Measurements from ENCODE around the gene AMPH. TPM values are rescaled to one million over a fixed set of nuclear protein-coding genes. Genes with fewer than 3 reads are reported as not detected.

Gene AMPH
- total and polyA plus RNA-seq, 9 of the 15 experiments (the other 6 are each of a cell fraction or from before 2014, with no cell fraction given), result 0.03 to 0.35 TPM; not detected in 7

GRCh38 chr7:38383281-38383680 is 247.9 kb downstream of the AMPH start:
- no peaks in the 10 kb centered on the region for H3K79me2 ChIP-seq (ENCODE audit: control insufficient read depth, insufficient read depth, low read length)
- ATAC-seq (no peak), FAIRE-seq (no peak), DNase-seq (ENCODE audit: extremely low read depth in 1 of 4, low spot score in 3 of 4) (no peak)
- H3K36me3 ChIP-seq (ENCODE audit: control insufficient read depth, insufficient read depth, low read length), result peaks cover 21% of the 10 kb centered on the region; the same call in 2 of the 3 replicates
- in situ Hi-C loops (cut with MboI) (no loop called here), intact Hi-C loops (cut with micrococcal nuclease) (no loop called here)
- H3K4me3 ChIP-seq, result no peak overlapping the region
- H3K9ac ChIP-seq (ENCODE audit: insufficient read depth in 1 of 2, low read depth in 2 of 2, low read length in 2 of 2), result no peak overlapping the region
- no peaks in the 10 kb centered on the region; a peak in 1 of 5 replicates for H3K4me1 ChIP-seq (replicated peaks in 1 of 2; ENCODE audit: control insufficient read depth in 2 of 2, insufficient read depth in 2 of 2, low read length in 2 of 2)
- H3K4me2 ChIP-seq (ENCODE audit: insufficient read depth, low read length), result no peak overlapping the region
- ChIA-PET POLR2A (interaction anchor here (0.7 to 1.1 kb wide), 2 partner anchors 9 to 39 kb away, joined by 3 read pairs; no protein-coding TSS in a partner anchor), CTCF (ENCODE audit: low intra/inter-chr PET ratio) (interaction anchor here (0.6 kb wide), 1 partner anchor 675 kb away, joined by 3 read pairs; no protein-coding TSS in a partner anchor)
- no peaks in the 10 kb centered on the region for H4K20me1 ChIP-seq (replicated peaks; ENCODE audit: control insufficient read depth, insufficient read depth, low read length)
- no peak overlapping the region for H2AFZ ChIP-seq (ENCODE audit: low read depth, low read length)
- no TSS peak for BruUV-seq (replicated peaks)
- TF ChIP-seq BCLAF1 (IDR thresholded peaks at IDR 0.05; ENCODE audit: borderline replicate concordance in 1 of 2, control insufficient read depth in 1 of 2, low read depth in 2 of 2, low read length in 1 of 2), result no peak
- TF ChIP-seq CAMTA2 (CRISPR knock-in tag; conservative IDR thresholded peaks at IDR 0.05), result no peak
- no peak for TF ChIP-seq CBFA2T3 (IDR thresholded peaks at IDR 0.05)
- no peak for TF ChIP-seq FOXJ2 (tag; IDR thresholded peaks at IDR 0.05)
- TF ChIP-seq NELFE (IDR thresholded peaks at IDR 0.05; ENCODE audit: insufficient read depth, insufficient read length), result no peak
- no peak for TF ChIP-seq GABPA (tag; conservative IDR thresholded peaks at IDR 0.05; ENCODE audit: low read depth)
- TF ChIP-seq ZNF212 (CRISPR knock-in tag; IDR thresholded peaks at IDR 0.05), result no peak
- no peak for TF ChIP-seq HDAC3 (IDR thresholded peaks at IDR 0.05; ENCODE audit: borderline replicate concordance, partially characterized antibody)
- no peak for TF ChIP-seq SUPT5H (IDR thresholded peaks at IDR 0.05)
- no peak for TF ChIP-seq WHSC1 (IDR thresholded peaks at IDR 0.05; ENCODE audit: low read length)
- 68% methylated on average over 9 of the region's 9 CpGs for WGBS (ENCODE audit: insufficient coverage, low coverage, missing lambda C conversion rate)
- no peaks in the 10 kb centered on the region for H3K27me3 ChIP-seq (ENCODE audit: control insufficient read depth in 2 of 2, insufficient read depth in 2 of 2, low read length in 2 of 2)
- H3K9me1 ChIP-seq (ENCODE audit: control insufficient read depth, insufficient read depth, low read length), result no peaks in the 10 kb centered on the region
- H3K9me3 ChIP-seq (replicated peaks; ENCODE audit: control insufficient read depth, insufficient read depth, low read depth, low read length), result no peaks in the 10 kb centered on the region; the same call in 1 of the 2 replicates
- H3K27ac ChIP-seq (ENCODE audit: extremely low read depth, low read depth, low read length), result no peak overlapping the region

All from K562 (cell line).